22Rv1 (cell line): ENCODE results near the gene TMEM121.
A peak's percentile ranks its signal among the peaks of the same experiment; 100 is the strongest.

Experiments used
- H3K27ac ChIP-seq: fragments of 450-650 bp; 2 replicates; pipeline ENCODE4 v1.5.1; 2017
- ZFX ChIP-seq: fragments of 450-650 bp; IDR thresholded peaks from 2 replicates; pipeline ENCODE4 v1.6.1; 2017; ENCODE audit warnings: antibody characterized with exemption, borderline replicate concordance
- TF ChIP-seq, protein P1 (sequence below): fragments of 450-650 bp; IDR thresholded peaks from 2 replicates; pipeline ENCODE4 v1.5.1; 2017; ENCODE audit warnings: mild to moderate bottlenecking

Gene TMEM121

DNA sequence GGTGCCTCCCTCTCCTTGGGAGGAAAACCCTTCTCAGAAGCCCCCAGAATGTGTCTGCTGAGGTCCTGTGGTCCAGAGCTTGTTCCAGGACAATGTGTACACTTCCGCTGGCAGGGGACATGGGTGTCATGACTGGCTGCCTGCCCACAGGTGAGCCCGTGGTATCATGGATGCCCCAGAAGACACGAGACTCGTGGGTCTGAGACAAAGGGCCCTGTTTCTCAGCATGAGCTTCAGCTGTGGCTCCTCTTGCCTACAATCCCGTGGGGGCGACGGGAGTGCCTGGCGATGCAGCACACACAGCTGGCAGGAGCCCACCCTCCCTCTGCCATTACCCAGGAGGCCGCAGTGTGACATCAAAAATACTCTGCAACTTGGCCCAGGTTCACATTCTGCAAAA lies 7.0 kb downstream of the TMEM121 start:
- H3K27ac ChIP-seq, result no peak overlapping the region
- TF ChIP-seq ZFX, result no peak
- TF ChIP-seq, protein P1, sequence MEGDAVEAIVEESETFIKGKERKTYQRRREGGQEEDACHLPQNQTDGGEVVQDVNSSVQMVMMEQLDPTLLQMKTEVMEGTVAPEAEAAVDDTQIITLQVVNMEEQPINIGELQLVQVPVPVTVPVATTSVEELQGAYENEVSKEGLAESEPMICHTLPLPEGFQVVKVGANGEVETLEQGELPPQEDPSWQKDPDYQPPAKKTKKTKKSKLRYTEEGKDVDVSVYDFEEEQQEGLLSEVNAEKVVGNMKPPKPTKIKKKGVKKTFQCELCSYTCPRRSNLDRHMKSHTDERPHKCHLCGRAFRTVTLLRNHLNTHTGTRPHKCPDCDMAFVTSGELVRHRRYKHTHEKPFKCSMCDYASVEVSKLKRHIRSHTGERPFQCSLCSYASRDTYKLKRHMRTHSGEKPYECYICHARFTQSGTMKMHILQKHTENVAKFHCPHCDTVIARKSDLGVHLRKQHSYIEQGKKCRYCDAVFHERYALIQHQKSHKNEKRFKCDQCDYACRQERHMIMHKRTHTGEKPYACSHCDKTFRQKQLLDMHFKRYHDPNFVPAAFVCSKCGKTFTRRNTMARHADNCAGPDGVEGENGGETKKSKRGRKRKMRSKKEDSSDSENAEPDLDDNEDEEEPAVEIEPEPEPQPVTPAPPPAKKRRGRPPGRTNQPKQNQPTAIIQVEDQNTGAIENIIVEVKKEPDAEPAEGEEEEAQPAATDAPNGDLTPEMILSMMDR, result no peak

DNA sequence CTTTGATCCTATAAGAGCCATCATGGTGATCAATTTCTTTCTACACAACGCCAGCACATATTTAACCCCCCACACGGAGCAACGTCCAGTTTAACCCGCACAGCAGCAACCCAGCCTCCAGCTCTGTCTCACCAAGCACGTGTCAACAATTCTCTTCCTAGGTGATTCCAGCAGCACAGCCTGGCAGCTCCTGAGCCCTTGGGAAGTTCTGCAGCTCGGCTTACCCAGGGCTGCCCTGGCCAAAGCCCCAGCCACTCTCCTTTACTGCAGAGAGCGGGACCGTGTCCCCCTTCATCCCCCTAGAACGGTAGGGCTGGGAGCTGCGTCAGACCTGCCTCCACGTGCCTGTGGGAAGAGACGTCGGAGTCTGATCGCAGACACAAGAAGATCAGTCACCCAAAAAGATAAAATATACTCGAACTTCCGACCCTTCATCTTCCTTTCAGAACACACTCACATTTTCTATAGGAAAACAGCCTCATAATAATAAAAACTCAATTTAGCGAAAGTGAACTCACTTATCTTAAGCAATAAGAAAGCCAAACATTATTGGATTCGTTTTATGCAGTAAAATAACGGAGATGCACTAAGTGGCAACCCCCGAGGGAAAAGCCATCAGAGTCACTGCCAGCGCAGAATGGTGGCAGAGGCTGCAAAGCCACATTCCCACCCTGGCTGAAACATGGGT lies 7.6 kb downstream of the TMEM121 start:
- no peak overlapping the region for H3K27ac ChIP-seq
- no peak for TF ChIP-seq ZFX
- TF ChIP-seq, protein P1, result no peak

DNA sequence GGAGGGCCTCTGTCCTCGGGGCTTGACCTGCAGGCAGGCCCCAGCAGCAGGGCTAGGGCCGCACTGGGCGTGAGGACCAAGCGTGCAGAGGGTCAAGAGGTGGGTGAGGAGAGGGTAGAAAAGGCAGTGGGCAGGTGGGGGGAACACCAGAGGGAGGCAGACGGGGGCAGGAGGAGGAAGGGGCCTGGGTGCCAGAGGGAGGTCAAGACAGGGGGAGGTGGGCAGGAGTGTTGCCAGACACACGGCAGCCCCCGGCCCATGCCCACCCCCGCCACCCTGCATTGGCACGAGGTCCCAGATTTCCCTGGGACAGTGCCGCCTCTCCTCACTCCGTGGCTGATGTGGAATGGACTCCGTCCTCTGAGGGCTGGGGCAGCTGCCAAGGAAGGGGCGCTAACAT lies 8.2 kb downstream of the TMEM121 start:
- no peak for TF ChIP-seq ZFX
- TF ChIP-seq, protein P1, result no peak
- no peak overlapping the region for H3K27ac ChIP-seq

DNA sequence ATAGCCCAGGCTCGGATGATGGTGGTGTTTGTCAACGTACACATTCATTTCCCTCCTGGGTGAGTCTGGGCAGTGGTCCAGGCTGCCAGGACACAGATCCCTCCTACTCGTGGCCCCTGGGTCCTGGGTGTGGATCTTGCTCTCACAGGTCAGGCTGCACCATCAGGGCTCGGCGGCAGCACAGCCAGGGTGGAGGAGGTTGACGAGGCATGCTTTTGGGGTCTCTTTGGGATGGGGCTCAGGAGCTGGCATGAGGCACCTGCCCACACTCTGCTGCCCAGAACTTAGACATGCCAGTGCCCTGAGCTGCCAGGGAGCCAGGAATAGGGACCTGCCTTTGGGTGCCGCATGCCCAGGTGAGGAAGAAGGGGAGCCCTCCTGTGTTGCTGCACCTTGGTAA lies 9.7 kb downstream of the TMEM121 start:
- H3K27ac ChIP-seq, result no peak overlapping the region
- TF ChIP-seq ZFX, result no peak
- TF ChIP-seq, protein P1, result no peak

DNA sequence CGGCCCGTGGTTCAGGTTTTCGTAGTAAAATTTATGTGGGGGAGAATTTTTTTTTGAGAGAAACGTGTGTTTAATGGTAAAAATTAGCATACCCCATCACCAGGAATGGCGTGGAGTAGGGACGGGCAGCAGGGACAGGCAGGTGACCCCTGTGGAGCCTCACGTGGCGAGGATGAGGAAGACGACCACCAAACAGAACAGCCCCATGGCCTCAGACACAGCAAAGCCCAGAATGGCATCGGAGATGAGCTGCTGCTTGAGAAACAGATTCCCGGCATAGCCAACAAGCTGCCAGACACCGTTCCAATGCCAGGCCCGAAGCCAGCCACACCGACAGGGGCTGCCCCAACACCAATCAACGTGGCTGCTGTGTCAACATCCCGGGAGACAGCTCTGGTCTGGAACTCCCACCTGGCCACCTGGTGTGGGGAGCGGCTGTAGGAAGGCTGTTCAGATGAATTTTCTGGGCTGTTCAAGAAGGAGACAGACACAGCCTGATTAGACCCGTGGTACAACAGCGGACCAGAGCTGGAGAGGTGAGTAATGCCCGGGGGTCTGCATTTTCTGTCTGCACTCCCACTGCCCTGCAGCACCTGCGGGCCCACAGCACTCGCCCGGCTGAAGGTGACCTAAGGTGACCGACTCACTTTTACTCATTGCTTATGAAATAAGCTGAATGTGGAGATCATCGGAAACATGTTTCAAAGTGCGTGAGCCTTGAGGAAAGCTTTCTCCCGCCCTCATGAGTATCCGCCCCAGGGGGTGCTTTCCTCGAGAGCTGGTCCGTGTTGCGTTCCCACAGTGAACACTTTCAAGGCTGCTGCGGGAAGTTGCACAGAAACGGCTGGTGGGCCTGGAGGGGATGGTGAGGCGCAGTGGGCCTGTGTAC lies 10.6 kb downstream of the TMEM121 start:
- H3K27ac ChIP-seq, result no peak overlapping the region
- TF ChIP-seq, protein P1, result no peak
- no peak for TF ChIP-seq ZFX

DNA sequence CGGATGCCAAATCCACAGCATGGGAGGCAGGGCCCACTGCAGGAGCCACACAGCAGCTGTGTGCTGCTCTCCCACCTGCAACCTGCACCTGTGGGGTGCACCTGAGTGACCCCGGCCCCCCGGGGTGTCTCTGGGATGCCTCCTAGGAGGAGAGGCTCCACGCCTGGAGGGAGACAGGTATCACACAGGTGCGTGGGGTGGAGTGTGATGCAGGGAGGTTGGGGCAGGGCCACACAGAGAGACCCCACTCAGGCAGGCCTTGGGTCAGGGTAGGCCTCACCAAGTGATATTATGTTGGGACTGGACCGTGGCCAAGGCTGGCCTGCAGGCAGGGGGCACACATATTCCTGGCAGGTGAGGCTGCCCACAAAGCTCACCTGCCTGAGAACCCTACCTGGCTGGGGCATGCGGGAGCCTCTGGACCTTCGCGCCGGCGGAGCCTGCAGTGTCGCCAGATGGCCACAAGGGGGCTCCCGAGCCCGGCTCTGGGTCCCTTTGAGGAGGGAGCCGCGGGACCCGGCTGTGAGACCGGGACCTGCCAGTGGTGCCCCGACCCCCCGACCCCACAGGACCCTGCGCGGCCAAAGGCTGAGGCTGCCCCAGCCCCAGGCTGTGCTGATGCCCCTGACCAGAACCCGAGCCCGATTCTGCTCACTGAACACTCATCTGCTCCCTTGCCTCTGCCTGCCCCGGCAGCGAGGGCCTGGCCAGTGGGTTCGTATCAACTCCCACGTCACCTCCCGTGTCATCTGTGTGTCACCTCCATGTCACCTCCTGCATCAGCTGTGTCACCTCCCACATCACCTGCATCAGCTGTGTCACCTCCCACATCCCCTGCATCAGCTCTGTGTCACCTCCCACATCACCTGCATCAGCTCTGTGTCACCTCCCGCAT lies 11.4 kb downstream of the TMEM121 start:
- TF ChIP-seq ZFX, result no peak
- TF ChIP-seq, protein P1, result peak; percentile 97

More for the DNA sequence above, 11.4 kb downstream of the TMEM121 start:
- H3K27ac ChIP-seq, result no peak overlapping the region
